Fibroblast of pulmonary artery (primary cell): ENCODE results near the gene CLECL1.

ENCODE experiments used
- DNase-seq: peaks from one replicate; pipeline ENCODE4 v3.0.0-alpha.2; 2010; ENCODE audit warnings: low read depth
- H3K4me3 ChIP-seq: replicated peaks from 2 replicates; pipeline ENCODE4 v1.5.1; 2011; ENCODE audit warnings: low read depth, mild to moderate bottlenecking, control low read depth, low read length, moderate library complexity
- CTCF ChIP-seq: IDR thresholded peaks from 2 replicates; pipeline ENCODE4 v1.5.1; 2011; ENCODE audit warnings: mild to moderate bottlenecking, control low read depth, low read length, inconsistent platforms; ENCODE audit errors: missing control alignments

The CLECL1 gene

GRCh38 chr12:9761419-9761781 lies 28.5 kb upstream of the CLECL1 start:
- no peak for DNase-seq
- H3K4me3 ChIP-seq = no peak overlapping the region

DNA sequence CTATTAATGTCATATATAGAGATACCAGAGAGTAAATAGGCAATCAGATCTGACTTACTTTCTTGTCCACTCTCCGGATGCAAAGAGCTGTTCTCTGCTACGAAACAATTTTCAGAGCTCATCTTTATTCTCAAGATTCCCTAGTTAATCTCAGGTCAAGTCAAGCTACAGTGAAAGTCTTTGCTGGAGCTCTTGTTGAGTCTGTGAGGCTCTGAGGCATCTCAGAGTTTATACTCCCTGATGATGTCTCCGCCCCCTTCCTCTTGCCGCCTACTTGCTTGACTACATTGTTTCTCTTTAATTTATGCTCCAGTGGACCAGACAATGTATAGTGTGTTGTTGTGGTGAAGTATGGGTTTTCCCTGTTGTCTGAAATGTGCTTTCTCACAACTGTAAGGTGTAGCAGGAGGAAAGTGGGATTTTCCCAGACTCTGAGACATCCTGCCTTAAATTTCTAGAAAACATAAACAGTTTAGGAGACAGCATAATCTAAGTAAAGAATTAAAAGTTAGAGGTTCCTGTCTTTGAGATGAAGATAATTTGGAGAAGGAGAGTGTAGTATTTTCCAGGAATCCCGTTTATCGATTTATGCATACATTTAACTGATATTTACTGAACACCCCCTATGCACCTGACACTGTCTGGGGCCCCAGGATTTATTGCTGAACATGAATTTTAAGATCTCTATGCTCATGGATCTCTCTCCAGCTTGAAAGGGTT lies 28.0 kb upstream of the CLECL1 start, which contains the start of gene CD69:
Gene CD69, minus strand, starts transcription at position 203 of the 720 bp plus-strand sequence. Its CDS starts 81 bp downstream, at position 122.
- TF ChIP-seq CTCF = no peak
- H3K4me3 ChIP-seq = no peak within 1 kb of the TSS
- no peak for DNase-seq

More at GRCh38 chr12:9761419-9761781, 28.5 kb upstream of the CLECL1 start:
- no peak for TF ChIP-seq CTCF

DNA sequence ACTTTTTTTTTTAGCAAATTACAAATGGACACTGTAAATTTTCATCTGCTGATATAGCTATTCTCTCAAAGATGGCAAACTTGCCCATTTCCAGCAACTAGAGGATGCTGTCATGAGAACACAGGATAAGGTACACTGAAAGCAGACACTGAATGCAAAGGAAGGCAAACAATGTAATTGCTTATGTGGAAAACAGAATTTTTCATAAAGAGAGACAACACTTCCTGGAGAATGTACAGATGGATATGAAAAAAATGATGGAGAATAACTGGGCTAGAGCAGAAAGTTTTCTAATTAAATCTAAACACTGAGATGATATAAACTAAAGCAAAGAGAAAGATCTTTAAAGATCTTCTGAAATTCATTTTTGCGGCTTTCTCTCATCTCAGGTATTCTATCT lies 27.2 kb upstream of the CLECL1 start:
- TF ChIP-seq CTCF = no peak
- no peak overlapping the region for H3K4me3 ChIP-seq
- no peak for DNase-seq

DNA sequence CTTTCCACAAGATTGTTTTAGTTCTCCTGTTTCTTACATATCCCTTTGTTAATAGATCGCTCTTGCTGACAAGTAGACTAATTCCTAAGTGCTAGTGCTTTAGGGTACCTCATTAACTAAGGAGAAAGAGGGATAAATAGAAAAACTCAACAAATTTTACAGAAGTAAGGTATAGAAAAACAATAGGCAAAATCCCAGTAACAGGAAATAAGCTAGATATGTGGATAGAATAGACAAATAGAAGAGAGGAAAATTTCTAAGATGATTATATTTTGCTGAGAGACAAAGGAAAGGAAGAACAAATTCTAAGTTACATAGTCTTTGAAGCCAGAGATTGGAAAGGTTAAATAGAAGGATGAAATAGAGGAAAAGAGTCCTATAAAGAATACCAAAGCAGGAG lies 26.8 kb upstream of the CLECL1 start:
- H3K4me3 ChIP-seq = no peak overlapping the region
- TF ChIP-seq CTCF = no peak
- DNase-seq = no peak

DNA sequence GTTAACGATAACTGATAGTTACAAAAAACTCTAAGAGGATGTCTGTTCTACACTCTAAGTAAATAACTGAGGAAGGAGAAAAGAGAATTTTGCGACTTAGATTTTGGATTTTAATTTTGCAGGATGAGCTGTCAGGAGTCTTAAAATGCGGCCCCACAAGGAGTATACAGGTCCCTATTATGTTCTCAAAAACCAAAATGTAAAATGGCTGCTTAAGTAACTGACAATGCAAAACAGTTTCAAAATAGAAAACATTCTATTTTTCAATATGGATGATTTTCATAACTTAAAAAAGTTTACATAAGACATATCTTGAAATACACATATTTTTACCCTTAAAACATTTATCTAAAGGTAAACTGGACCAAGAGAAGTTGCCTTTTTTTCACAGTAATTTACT lies 25.2 kb upstream of the CLECL1 start:
- no peak for TF ChIP-seq CTCF
- no peak overlapping the region for H3K4me3 ChIP-seq
- DNase-seq = no peak

- H3K4me3 ChIP-seq = no peak overlapping the region
- no peak for TF ChIP-seq CTCF
- DNase-seq = no peak
Observed at GRCh38 chr12:9757433-9758025, 24.6 kb upstream of the CLECL1 start.

DNA sequence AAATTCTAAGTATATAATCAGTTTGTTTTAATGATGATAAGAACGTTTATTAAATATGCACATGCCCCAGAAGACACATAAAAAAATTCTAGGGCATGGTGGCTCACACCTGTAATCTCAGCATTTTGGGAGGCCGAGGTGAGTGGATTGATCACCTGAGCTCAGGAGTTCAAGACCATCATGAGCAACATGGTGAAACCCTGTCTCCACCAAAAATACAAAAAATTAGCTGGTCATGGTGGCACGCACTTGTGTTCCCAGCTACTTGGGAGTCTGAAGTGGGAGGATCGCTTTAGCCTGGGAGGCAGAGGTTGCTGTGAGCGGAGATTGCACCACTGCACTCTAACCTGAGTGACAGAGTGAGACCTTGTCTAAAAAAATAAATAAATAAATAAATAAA lies 23.8 kb upstream of the CLECL1 start:
- no peak overlapping the region for H3K4me3 ChIP-seq
- TF ChIP-seq CTCF = no peak
- no peak for DNase-seq
